Prostate gland (tissue), 2 donors: Measurements from ENCODE around the gene SLTM.

Source experiments
- POLR2A ChIP-seq: fragments of 450-650 bp; IDR thresholded peaks from one replicate; pipeline ENCODE4 v1.6.1; 2016; ENCODE audit warnings: antibody characterized with exemption, mild to moderate bottlenecking
- TF ChIP-seq, protein P1 (sequence below), 4 experiments: fragments of 200-600 bp in 2 of 4; fragments of 450-650 bp in 2 of 4; sonication (generic) in 2 of 4; IDR thresholded peaks; 1 replicate in 3 of 4; 2 replicates in 1 of 4; pipeline ENCODE4 v1.5.1; 2016 to 2019; ENCODE audit warnings: antibody characterized with exemption in 4 of 4, mild to moderate bottlenecking in 2 of 4, moderate library complexity in 2 of 4

DNA sequence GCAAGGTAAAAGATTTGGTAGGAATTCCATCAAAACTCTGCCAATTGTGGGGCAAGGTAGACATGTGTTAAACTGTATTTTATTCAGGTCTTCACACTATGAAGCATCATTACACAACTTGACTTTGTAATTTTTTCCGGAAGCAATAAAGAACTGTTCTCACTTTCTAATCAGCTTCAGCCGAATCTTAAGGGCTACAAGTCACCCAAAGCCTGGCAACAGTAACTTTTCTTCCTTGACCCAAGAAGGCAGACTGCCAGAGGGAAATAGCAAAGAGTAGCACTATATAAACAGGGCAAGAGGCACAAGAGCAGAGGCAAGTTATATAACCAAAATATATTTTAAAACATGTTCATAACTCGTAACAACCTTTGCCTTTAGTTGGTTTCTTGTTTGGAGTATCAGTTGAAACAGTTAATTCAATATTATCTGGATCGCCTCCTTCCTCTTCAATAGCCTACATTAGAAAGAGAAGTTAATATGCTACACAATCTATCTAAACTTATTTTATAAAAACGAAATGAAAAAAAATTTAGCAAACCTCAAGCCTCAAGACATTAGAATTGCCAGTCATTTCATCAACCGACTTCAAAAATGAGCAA, 1.4 kb downstream of the SLTM start:
- TF ChIP-seq, protein P1, sequence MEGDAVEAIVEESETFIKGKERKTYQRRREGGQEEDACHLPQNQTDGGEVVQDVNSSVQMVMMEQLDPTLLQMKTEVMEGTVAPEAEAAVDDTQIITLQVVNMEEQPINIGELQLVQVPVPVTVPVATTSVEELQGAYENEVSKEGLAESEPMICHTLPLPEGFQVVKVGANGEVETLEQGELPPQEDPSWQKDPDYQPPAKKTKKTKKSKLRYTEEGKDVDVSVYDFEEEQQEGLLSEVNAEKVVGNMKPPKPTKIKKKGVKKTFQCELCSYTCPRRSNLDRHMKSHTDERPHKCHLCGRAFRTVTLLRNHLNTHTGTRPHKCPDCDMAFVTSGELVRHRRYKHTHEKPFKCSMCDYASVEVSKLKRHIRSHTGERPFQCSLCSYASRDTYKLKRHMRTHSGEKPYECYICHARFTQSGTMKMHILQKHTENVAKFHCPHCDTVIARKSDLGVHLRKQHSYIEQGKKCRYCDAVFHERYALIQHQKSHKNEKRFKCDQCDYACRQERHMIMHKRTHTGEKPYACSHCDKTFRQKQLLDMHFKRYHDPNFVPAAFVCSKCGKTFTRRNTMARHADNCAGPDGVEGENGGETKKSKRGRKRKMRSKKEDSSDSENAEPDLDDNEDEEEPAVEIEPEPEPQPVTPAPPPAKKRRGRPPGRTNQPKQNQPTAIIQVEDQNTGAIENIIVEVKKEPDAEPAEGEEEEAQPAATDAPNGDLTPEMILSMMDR (IDR thresholded peaks at IDR 0.05) = no peak
- TF ChIP-seq POLR2A = no peak
